LNCaP clone FGC (cell line): ENCODE results near the gene AJAP1.

Experiments
- DNase-seq: peaks from one replicate; pipeline ENCODE4 v3.0.0-alpha.2; 2011; ENCODE audit warnings: low read depth
- H3K4me3 ChIP-seq: 2 replicates; pipeline ENCODE4 v1.5.1; 2011; ENCODE audit warnings: mild to moderate bottlenecking, low read depth, low read length, control low read depth
- CTCF ChIP-seq: IDR thresholded peaks from 2 replicates; pipeline ENCODE4 v1.5.1; 2012; ENCODE audit warnings: mild to moderate bottlenecking; ENCODE audit not compliant: control insufficient read depth, insufficient read depth; ENCODE audit errors: extremely low read depth

AJAP1 gene

GRCh38 chr1:4787551-4787950, 133.1 kb downstream of the AJAP1 start:
- no peak overlapping the region for H3K4me3 ChIP-seq
- no peak for TF ChIP-seq CTCF
- DNase-seq = no peak

- no peak for DNase-seq
- no peak for TF ChIP-seq CTCF
These were observed 138.2 kb downstream of the AJAP1 start for GRCh38 chr1:4792565-4792964.

GRCh38 chr1:4794020-4794780, 139.8 kb downstream of the AJAP1 start:
- no peak overlapping the region for H3K4me3 ChIP-seq
- TF ChIP-seq CTCF = no peak
- no peak for DNase-seq

More at GRCh38 chr1:4792565-4792964, 138.2 kb downstream of the AJAP1 start:
- no peak overlapping the region for H3K4me3 ChIP-seq

- no peak overlapping the region for H3K4me3 ChIP-seq
- TF ChIP-seq CTCF = no peak
- no peak for DNase-seq
These were observed 142.0 kb downstream of the AJAP1 start for GRCh38 chr1:4796161-4797015.

- DNase-seq = no peak
- H3K4me3 ChIP-seq = no peak overlapping the region
These were observed 142.6 kb downstream of the AJAP1 start for GRCh38 chr1:4797016-4797410.

GRCh38 chr1:4797429-4797828, 143.0 kb downstream of the AJAP1 start:
- TF ChIP-seq CTCF = no peak
- no peak overlapping the region for H3K4me3 ChIP-seq
- no peak for DNase-seq

More at GRCh38 chr1:4797016-4797410, 142.6 kb downstream of the AJAP1 start:
- TF ChIP-seq CTCF = no peak
